Measurements from ENCODE around the gene LETM1. TPM values are rescaled to one million over a fixed set of nuclear protein-coding genes. Genes with fewer than 3 reads are reported as not detected.

Gene LETM1
- total RNA-seq, 1 donor from 2014 or later: 67.5 TPM

DNA sequence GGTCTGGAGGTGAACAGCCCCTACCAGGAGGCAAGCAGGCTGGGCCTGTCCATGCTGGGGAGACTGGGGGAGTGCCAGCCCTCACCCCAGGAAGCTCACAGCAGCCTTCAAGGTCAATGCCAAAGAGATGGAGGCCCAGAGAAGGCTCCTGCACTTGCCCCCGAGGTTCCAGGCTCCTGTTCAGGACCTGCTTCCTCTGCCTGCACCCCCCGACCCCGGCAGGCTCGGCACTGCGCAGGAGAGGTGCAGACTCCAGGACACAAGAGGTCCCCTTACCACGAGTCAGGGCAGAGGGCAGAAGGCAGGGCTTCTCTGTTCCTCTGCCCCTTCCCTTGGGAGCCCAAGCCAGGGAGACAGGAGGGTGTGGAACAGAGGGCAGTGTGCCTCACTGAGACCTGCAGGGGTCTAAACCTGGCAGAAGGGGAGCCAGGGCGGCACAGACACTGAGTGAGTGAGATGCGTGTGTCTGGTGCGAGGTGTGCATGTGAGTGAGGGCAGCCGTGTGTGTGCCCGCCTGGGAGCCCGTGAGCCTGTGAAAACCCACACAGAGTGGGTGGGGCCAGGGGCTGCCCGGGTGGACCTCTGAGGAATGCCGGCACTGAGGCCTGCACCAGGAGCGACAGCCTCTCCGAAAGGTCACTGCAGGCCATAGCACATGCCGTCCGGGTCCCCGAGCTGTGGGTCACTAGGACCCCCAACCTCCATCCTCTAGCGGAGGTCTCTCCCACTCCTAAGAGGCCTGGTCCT lies 93.5 kb downstream of the LETM1 start:
- Histone ChIP-seq H3K4me3 (no peak overlapping the region), H3K36me3 (no peaks in the 10 kb centered on the region), H3K9me3 (no peaks in the 10 kb centered on the region), H3K4me1 (peaks cover 57% of the 10 kb centered on the region), H3K27ac (no peak overlapping the region), H3K27me3 (no peaks in the 10 kb centered on the region)
- intact Hi-C loops (cut with DNase I): loop anchor here (10.0 kb wide), 1 partner anchor 142 kb away; no protein-coding TSS in a partner anchor
- DNase-seq (ENCODE audit: extremely low spot score in 2 of 2): no peak
- TF ChIP-seq POLR2A (IDR thresholded peaks at IDR 0.05) (no peak), POLR2AphosphoS5 (IDR thresholded peaks at IDR 0.05; ENCODE audit: insufficient read depth in 1 of 2, low read depth in 1 of 2) (no peak)
- TF ChIP-seq, protein P1, sequence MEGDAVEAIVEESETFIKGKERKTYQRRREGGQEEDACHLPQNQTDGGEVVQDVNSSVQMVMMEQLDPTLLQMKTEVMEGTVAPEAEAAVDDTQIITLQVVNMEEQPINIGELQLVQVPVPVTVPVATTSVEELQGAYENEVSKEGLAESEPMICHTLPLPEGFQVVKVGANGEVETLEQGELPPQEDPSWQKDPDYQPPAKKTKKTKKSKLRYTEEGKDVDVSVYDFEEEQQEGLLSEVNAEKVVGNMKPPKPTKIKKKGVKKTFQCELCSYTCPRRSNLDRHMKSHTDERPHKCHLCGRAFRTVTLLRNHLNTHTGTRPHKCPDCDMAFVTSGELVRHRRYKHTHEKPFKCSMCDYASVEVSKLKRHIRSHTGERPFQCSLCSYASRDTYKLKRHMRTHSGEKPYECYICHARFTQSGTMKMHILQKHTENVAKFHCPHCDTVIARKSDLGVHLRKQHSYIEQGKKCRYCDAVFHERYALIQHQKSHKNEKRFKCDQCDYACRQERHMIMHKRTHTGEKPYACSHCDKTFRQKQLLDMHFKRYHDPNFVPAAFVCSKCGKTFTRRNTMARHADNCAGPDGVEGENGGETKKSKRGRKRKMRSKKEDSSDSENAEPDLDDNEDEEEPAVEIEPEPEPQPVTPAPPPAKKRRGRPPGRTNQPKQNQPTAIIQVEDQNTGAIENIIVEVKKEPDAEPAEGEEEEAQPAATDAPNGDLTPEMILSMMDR (IDR thresholded peaks at IDR 0.05): no peak

Other genes starting within 250 kb of the LETM1 start
- gene FAM53A, start 171.8 kb downstream of the LETM1 start, total RNA-seq: 13.8 TPM
- gene SLBP, start 143.8 kb downstream of the LETM1 start, total RNA-seq: 49.6 TPM
- gene TMEM129, start 134.8 kb downstream of the LETM1 start, total RNA-seq: 50.6 TPM
- 16.0 TPM for gene TACC3, start 134.6 kb downstream of the LETM1 start, total RNA-seq
- 96.5 TPM for gene FGFR3, start 62.9 kb downstream of the LETM1 start, total RNA-seq
- 38.5 TPM for gene NSD2, start 15.2 kb upstream of the LETM1 start, total RNA-seq
- 19.6 TPM for gene NELFA, start 152.8 kb upstream of the LETM1 start, total RNA-seq
- 1.7 TPM for gene NAT8L, start 203.2 kb upstream of the LETM1 start, total RNA-seq